Non-pigmented ciliary epithelial cell (primary cell): ENCODE results near the gene NMNAT3.
A peak's percentile ranks its signal among the peaks of the same experiment; 100 is the strongest.

Experiments
- DNase-seq: peaks from one replicate; pipeline ENCODE4 v3.0.0-alpha.2; 2010; ENCODE audit warnings: low read depth

The NMNAT3 gene

DNA sequence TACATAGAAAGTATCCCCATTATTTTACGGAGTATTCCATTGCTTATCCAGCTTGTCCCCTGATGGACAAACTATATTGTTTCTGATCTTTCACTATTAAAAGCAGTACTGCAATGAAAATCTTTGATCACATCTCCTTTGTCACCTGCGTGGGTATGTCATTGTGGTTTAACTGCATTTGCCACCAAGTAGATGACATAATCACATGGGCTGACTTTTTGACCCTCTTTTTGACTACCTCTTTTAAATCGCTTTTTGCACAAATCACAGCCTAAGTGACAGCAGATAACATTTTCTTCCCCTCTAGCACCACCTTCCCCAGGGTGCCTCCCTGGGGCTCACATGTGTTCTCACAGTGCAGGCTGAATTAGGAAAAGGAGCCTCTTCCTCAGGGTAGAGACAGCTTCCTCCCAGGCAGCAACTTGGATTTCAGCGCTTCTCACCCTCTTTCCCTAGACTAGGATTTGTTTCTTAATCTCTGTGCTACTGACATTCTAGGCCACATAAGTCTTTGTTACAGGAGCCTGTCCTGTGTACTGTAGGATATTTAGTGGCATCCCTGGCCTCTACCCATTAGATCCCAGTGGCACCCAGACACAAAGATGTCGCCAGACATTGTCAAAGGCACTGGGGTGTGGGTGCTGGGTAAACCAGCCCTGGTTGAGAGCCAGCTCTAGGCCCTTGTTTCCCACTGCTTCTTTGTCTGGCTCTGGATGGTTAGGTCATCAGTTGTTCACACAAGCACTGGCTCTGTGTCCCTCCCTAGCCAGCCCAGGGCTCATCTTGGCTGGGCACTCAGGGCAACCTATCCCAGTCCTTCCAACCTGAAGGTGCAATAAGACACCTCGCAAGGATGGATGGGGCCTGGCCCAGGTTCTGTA, 136.9 kb downstream of the NMNAT3 start:
- no peak for DNase-seq

DNA sequence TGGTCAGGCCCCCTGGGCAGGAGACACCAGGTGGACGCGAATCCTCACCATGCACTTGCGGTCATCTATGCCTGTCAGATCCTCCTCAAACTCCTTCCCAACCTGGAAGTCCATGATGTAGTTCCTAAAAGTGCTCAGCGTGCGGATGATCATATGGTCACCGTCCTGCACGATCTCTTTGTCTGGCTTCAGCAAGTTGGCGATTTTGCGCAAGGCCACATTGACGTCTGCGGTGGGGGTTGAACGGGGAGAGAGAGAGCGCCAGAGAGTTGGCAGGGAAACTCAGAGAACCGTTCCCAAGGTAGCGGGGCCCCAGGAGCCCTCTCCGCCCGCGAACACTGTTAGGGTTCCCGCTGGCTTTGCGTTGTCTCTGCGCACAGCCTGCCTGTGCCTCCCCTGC, 139.0 kb downstream of the NMNAT3 start:
- DNase-seq: no peak

DNA sequence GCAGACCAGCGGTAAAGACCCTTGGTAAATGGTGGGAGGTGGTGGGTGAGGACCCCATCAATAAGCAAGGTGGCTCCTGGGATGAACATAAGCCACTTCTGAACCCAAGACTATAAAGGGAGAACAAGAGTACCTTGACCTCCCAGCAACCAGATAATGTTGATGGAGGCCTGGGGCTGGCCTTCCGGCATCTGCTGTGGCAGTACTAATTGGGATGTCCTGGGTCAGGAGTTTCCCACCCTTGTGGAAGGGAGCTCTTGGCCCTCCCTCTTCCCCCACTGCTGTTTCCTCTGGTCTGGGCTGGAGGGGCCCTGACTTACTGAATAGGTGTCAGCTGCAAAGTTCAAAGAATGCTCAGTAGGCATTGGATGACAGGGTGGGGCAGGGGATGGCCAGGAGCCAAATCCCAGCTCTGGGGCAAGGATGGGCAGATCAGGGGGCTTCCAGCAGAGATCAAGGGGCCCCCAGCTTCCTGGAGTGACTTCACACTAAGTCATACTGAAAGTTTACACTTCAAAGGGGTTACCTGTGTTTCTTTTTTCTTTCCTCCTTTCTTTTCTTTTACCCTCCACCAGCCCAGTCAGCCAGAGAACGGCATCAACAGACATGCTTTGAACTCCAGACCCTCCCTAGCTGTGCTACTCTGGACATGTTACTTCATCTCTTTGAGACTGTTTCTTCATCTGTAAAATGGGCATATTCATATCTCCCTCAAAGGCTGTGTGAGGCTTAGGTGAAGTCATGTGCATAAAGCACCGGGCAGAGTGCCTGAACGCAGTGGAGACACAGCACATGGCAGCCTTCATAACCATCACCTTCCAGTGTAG, 139.8 kb downstream of the NMNAT3 start:
- no peak for DNase-seq

DNA sequence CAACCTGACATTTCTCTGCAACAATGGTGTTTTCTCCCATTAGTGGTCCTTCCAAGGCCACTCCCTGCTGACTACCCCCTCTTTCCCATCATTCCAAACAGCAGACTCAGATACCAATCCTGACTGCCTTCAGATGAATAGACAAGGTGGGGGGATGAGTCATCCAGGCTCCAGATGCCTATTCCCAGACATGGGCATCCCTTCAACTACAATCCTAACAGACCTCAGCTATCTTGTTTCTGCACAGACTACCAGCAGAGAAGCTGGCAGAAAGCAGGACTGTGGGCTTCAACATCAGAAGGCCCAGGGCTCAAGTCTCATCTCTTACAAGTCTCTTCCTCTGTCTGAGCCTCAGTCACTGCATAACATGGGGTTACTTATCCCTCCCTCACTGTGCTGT, 140.4 kb downstream of the NMNAT3 start:
- no peak for DNase-seq

DNA sequence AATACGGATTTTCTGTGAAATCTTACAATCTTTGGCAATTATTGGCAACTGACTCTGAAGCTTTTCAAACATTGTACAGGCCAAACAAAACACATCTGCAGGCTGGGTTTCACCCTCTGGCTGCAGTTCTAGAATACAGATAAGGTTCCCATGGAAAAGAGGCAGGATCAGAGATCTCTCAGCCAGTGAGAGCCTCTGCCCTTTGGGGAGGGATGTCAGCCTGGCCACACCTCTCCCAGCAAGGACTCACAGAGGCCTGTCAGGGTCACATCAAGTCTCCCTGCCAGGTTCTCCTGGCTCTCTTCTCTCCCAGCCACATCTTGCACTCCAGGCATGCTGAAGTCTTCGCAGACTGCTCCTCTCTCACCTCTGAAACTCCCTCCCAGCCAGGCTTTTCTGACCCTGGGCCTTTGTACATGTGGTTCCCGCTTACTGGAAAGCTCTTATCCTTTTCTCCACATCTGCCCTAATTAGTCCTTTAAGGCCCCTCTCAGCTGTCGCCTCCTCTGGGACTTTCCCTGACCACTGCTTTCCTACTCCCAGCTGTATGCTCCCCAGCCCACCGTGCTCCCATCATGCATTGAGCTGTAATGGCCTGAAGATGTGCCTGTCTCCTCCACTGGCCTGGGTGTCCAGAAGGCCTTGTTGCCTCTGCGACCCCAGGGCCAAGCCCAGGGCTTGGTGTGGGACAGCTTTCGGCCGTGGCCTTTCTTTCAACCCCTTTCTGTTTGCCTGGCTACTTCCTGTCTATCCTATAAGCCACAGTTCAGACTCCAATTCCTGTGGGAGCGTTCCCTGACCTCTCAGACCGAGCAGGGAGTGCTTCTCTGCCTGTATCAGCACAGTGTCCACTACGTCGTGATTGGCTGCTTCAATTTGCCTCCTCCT, 142.5 kb downstream of the NMNAT3 start:
- DNase-seq: no peak

DNA sequence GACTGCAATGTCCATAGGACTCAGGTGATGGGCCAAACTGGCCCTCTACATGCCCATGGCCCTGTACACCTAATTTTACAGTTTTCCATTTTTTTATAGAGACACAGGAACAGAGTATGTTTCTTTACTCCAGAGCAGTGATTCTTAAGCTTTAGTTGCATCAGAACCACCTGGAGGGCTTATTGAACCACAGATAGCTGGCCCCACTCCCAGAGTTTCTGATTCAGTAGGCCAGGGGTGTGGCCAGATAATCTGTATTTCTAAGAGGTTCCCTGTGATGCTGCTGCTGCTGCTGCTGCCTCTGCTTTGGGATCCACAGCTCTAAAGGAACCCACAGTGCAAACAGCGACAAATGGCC, 143.3 kb downstream of the NMNAT3 start:
- DNase-seq: peak; percentile 80

DNA sequence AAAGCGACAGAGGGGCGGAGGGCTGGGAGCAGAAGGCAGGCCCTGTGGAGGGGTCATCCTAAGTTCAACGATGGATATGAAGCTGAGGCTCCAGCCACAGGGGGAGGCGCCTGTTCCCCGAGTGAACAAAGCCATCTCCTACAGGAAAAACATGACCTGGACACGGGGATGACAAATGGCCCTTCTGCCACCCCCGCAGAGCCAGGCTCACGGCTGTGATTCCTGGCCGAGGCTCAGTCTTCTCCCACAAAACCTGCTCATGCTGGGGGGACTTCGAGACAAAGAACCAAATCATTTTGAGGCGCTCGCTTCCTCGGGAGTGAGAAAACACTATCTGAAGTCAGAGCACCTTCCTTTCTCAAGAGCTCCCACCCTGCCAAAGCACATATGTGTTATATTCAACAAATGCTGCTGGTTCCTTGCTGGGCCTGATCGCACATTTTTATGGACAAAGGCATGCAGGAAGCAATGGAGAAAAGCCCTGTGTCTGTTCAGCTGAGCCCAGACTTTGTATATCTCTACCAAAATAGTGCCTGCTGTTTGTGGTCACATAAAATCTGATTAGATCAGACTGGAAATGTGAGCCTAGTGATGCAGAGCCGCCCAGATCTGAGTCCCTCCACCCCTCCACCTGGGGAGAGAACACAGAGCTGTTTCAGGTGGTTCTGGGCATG, 143.9 kb downstream of the NMNAT3 start:
- no peak for DNase-seq

DNA sequence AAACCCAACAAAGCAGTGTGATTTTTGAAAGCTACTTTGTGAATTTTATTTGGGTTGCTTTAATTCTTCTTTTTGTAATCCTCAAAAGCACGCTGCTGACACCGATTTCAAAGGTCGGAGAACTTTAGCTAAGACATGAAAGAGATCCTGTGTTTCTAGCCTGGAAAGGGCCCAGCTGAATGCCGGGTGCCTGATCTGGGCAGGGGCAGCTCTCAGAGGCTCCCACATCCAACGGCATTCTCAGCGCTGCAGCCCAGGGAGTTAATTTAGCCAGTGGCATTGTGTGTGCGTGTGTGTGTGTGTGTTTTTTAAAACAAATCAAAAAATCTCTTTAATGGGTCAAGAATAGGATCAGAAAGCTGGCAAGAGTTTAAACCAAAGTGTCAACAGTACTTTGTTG, 144.8 kb downstream of the NMNAT3 start:
- DNase-seq: no peak

DNA sequence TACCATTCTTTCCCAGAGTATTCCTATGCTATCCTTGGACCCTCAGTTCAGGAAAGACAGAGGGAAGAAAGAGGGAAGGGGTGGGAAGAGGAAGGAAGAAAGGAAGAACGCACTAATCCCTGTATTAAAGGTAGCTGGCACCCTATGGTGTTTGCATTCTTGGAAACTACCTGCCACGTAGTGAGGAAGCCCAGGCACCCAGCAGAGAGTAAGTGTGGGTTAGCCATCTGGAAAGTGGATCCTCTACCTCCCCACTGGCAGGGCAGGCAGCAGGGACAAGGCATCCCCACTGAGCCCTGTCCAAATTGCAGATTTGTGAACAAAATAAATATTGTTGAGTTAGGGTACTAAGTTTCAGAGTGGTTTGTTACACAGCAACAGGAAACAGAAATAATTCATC, 147.1 kb downstream of the NMNAT3 start:
- DNase-seq: no peak

DNA sequence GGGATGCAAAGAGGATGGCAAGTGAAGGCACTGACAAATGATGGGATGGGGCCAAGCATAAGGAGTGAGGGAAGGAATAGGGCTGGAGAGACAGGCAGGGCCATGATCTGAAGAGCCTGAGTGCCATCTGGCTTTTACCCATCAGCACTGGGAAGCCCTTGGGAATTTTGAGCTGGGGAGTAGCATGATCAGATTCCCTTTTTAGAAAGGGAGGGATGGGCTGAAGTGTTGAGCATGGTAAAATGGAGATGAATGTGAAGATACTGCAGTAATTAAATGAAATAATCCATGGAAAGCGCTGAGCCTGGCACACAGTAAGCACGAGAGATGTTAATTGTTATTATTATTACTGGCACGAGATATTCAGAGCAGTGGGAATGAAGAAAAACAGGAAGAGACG, 148.1 kb downstream of the NMNAT3 start:
- no peak for DNase-seq

DNA sequence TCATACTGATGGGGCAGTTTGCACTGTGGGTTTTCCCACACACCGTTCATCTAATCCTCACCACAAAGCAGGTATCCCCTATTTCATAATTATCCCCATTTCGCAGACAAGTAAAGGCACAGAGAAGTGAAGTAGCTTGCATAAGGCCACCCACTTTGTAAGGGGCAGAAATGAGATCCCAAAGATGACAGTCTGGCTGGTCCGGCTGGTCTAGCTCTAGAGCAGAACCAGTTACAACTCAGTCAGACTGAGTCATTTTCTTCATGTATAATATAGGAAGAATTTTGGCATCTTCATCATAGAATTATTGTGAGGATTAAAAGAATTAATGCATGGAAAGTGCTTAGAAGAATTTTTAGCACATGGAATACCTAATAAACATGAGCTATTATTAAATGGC, 148.8 kb downstream of the NMNAT3 start:
- DNase-seq: no peak

DNA sequence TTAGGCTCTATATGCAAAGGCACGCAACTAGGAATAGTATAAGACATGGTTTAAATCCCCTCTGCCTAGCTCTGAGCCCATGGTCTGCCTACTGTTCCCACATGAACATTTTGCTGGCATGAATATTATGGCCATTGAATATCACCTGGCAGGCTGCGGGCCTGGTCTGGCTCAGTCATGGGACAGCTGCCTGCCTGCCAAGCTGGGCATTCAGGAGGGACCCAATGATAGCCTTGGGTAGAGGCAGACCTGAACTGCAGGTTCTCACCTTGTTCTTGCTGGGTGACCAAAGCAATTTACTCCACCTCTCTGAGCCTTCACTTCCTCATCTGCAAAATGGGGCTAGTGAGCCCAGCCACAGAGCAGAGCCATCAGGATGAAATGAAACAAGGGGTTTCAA, 149.5 kb downstream of the NMNAT3 start:
- DNase-seq: no peak

DNA sequence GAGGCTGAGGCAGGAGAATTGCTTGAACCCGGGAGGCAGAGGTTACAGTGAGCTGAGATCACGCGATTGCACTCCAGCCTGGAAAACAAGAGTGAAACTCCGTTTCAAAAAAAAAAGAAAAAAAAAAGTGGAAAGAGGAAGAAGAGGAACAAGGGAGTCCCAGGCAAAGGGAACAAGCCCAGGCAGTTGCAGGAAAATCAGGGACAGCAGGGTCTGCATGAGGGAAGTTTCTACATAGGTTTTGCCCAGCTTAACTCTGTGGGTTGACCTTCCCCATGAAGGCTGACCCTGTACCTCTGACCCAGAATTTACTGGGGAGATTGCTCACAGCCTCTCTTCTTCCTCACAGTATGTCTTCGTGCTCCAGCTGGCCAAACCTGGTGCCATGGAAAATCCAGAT, 150.5 kb downstream of the NMNAT3 start:
- DNase-seq: no peak

DNA sequence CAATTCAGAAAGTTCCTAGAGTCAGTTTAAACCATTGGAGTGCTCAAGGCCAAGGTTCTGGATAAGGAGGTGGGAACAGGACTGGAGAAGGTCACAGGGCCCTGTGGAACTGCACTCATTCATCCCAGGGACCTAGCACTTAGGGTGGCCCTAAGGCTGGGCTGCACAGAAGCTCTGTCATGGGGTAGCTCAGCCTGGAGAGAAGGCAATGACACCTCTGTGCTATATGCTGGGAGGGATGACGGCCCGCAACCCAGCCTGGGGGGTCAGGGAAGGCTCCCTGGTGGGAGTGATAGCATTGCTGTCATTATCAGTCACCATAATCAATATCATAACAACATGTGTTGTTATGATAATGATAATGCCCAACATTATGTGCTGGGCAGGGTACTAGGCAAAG, 151.6 kb downstream of the NMNAT3 start:
- no peak for DNase-seq

DNA sequence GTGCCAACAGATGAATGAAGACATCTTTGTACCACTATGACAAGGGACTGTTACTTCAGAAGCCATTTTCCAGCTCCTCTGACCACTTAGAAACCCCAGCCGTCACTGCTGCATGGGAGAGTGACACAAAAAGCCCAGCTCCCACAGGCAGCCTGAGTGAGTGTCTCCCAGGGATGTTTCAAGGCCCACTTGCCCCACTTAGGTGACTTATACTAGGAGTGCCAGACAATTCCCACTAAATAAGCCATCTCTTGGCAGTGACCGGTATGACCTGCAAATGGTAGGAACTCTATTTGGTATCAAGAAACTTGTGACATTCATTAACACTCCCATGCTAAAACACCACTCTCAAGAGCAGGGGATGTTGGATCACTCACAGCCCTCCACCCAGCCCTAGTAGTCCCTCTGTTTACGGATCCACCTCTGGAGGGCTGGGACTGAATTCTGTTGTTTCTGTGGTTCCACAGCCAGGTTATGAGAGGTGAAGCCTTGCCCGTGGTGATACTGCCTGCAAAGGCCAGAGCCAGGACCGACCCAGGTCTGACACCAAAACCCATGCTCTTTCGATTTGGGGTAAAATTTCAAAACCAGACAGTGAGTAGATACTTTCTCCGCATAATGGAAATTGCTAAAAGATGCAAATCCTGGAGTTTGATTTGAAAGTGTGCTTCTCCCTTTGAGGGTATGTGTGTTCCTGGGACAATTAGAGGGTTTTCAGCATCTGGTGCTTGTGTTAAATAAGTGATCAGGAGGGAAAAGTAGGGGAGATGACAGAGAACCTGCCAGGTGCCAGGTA, 152.7 kb downstream of the NMNAT3 start:
- no peak for DNase-seq

DNA sequence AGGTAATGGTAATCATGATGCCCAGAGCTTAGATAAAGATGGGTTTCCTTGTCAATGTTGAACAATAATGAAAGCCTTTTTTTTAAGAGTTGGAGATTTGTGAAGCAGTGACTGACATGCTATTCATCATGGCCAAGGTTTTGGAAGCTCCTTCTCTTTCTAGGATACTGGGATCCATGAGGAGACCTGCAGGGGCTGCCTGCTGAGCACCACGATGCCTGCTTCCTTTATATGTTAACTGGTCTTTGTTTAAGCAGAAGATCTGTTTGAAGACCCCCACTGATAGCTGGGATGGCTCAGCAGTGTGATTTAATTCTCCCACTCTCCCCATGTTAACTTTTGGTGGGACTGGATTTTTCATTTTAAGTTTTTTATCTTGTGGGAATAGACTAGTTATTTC, 154.1 kb downstream of the NMNAT3 start:
- no peak for DNase-seq

DNA sequence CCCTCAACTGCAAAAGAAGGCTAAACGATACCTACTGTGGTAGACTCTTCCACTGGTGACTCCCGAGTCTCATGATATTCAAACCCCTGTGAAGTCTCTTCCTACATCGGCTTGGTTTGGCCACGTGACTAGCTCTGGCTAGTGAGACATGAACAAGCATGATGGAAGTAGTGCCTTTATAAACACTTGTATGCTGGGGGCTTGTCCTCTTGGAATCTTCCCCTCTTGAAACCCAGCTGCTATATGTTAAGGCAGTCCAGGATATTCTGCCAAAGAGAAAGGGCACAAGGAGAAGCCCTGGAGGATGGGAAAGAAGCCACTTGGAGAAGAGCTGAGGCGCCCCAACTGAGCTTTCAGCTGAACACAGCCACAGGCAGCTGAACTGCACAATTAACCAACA, 154.6 kb downstream of the NMNAT3 start:
- no peak for DNase-seq

DNA sequence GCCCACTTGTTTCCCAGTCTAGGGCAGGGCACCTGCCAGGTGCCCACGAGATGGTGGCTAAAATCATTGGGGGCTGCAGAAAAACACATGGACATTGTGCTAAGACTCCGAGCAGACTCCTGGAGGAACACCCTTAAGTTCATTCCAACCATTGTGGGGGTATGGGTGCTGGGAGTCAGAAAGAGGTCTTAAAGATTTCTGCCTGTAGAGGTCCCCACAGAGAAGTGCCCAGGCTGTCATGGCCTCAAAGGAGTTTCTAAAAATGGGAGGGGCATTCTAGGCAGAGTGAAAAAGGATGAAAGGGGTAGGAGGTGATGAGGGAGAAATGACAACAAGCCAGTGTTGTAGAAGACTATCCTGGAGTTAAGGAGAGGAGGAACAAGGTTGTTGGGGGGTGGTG, 155.4 kb downstream of the NMNAT3 start:
- DNase-seq: no peak

DNA sequence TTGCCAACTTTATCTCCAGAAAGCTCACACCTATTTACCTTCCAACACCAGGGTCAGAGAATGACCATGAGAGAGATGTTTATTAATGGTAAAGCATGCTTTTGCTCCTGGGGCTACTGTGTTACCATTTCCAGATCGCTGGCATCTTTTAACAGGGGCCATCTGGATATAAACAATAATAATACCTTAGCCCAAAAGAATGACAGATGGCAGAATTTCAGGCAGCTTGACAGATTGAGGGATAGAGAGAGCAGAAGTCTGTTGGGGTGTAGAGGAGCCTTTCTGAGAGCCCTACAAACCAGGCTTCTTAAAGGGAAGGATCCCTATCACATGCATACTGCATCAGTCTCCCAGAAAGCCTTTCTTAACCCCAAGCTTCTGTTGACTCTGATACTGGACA, 156.0 kb downstream of the NMNAT3 start:
- DNase-seq: no peak

DNA sequence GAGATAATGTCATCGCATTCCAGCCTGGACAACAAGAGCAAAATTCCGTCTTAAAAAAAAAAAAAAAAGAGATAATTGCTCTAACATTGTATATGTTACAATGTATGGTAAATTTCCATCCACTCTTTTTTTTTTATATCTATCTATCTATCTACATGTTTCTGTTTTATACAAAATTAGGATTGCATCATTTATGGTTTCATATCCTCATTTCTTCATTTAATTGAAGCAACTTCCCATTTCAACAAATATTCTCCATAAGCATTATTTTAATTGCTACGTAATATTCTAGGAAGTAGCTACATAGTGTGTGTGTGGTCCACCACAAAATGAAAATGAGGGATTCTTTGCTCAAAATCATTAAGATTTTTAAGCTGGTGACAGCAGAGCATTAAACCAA, 156.6 kb downstream of the NMNAT3 start:
- DNase-seq: no peak
